IMR-90 (cell line): Measurements from ENCODE around the gene IL12RB1.

Experiments used
- BHLHE40 ChIP-seq: fragments of 150-350 bp; IDR thresholded peaks from 2 replicates; pipeline ENCODE4 v1.6.1; 2016; ENCODE audit warnings: mild to moderate bottlenecking, low read depth, low read length
- CEBPB ChIP-seq: IDR thresholded peaks from 2 replicates; pipeline ENCODE4 v1.6.1; 2012; ENCODE audit warnings: low read depth, low read length, improper control_type of control experiment
- CHD1 ChIP-seq: IDR thresholded peaks from 2 replicates; pipeline ENCODE4 v1.6.1; 2012; ENCODE audit warnings: low read depth, low read length, improper control_type of control experiment
- FOS ChIP-seq: fragments of 150-350 bp; IDR thresholded peaks from 2 replicates; pipeline ENCODE4 v1.6.1; 2016; ENCODE audit warnings: low read depth, low read length
- MAZ ChIP-seq: IDR thresholded peaks from 2 replicates; pipeline ENCODE4 v1.6.1; 2012; ENCODE audit warnings: low read depth, mild to moderate bottlenecking, low read length, improper control_type of control experiment, moderate library complexity, borderline replicate concordance
- MXI1 ChIP-seq: IDR thresholded peaks from 2 replicates; pipeline ENCODE4 v1.6.1; 2012; ENCODE audit warnings: low read depth, mild to moderate bottlenecking, low read length, moderate library complexity, borderline replicate concordance
- POLR2A ChIP-seq: IDR thresholded peaks from 2 replicates; pipeline ENCODE4 v1.6.1; 2012; ENCODE audit warnings: mild to moderate bottlenecking, low read depth, low read length
- RAD21 ChIP-seq: IDR thresholded peaks from 2 replicates; pipeline ENCODE4 v1.6.1; 2012; ENCODE audit warnings: low read length, improper control_type of control experiment
- RCOR1 ChIP-seq: IDR thresholded peaks from 2 replicates; pipeline ENCODE4 v1.6.1; 2012; ENCODE audit warnings: mild to moderate bottlenecking, low read length, improper control_type of control experiment; ENCODE audit not compliant: insufficient replicate concordance
- RFX5 ChIP-seq: IDR thresholded peaks from 2 replicates; pipeline ENCODE4 v1.8.0; 2012; ENCODE audit warnings: low read depth, mild to moderate bottlenecking, low read length, moderate library complexity
- SMC3 ChIP-seq: fragments of 150-350 bp; IDR thresholded peaks from 2 replicates; pipeline ENCODE4 v1.6.1; 2016; ENCODE audit warnings: low read depth, mild to moderate bottlenecking, antibody characterized with exemption, low read length, moderate library complexity
- TF ChIP-seq, protein P1 (sequence below): conservative IDR thresholded peaks from 2 replicates; pipeline ENCODE4 v1.5.1; 2012; ENCODE audit warnings: mild to moderate bottlenecking, low read depth, low read length, improper control_type of control experiment
- TF ChIP-seq, protein P2 (sequence below): fragments of 150-350 bp; IDR thresholded peaks from 2 replicates; pipeline ENCODE4 v1.6.1; 2017; ENCODE audit warnings: mild to moderate bottlenecking, antibody characterized with exemption, low read length, low read depth
- TF ChIP-seq, protein P3 (sequence below): fragments of 150-350 bp; IDR thresholded peaks from 2 replicates; pipeline ENCODE4 v1.6.1; 2016; ENCODE audit warnings: low read depth, mild to moderate bottlenecking, low read length, moderate library complexity, borderline replicate concordance

DNA sequence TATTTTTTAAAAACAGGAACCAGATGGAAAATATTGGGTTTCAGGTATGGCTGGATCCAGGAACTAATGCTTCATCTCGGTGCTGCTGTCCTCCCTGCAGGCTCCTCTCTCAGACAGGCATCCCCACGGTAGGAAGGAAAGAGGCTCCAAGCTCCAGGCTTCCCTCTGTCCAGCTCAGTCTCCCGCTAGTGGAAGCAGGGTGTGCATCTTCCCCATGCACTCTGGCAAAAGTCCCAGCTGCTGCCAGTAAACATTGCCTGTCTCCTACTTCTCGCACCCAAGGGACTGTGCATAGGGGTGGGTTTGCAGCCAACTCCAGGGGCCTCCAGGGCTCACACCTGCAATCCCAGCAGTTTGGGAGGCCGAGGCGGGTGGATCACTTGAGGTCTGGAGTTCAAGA, 29.2 kb downstream of the IL12RB1 start:
- TF ChIP-seq, protein P1, sequence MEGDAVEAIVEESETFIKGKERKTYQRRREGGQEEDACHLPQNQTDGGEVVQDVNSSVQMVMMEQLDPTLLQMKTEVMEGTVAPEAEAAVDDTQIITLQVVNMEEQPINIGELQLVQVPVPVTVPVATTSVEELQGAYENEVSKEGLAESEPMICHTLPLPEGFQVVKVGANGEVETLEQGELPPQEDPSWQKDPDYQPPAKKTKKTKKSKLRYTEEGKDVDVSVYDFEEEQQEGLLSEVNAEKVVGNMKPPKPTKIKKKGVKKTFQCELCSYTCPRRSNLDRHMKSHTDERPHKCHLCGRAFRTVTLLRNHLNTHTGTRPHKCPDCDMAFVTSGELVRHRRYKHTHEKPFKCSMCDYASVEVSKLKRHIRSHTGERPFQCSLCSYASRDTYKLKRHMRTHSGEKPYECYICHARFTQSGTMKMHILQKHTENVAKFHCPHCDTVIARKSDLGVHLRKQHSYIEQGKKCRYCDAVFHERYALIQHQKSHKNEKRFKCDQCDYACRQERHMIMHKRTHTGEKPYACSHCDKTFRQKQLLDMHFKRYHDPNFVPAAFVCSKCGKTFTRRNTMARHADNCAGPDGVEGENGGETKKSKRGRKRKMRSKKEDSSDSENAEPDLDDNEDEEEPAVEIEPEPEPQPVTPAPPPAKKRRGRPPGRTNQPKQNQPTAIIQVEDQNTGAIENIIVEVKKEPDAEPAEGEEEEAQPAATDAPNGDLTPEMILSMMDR: no peak
- TF ChIP-seq POLR2A (no peak), RAD21 (no peak), MXI1 (no peak), CEBPB (no peak), RCOR1 (no peak), MAZ (no peak), BHLHE40 (no peak), CHD1 (no peak), RFX5 (no peak), FOS (no peak), SMC3 (no peak)
- TF ChIP-seq, protein P2, sequence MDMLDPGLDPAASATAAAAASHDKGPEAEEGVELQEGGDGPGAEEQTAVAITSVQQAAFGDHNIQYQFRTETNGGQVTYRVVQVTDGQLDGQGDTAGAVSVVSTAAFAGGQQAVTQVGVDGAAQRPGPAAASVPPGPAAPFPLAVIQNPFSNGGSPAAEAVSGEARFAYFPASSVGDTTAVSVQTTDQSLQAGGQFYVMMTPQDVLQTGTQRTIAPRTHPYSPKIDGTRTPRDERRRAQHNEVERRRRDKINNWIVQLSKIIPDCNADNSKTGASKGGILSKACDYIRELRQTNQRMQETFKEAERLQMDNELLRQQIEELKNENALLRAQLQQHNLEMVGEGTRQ: no peak
- TF ChIP-seq, protein P3, sequence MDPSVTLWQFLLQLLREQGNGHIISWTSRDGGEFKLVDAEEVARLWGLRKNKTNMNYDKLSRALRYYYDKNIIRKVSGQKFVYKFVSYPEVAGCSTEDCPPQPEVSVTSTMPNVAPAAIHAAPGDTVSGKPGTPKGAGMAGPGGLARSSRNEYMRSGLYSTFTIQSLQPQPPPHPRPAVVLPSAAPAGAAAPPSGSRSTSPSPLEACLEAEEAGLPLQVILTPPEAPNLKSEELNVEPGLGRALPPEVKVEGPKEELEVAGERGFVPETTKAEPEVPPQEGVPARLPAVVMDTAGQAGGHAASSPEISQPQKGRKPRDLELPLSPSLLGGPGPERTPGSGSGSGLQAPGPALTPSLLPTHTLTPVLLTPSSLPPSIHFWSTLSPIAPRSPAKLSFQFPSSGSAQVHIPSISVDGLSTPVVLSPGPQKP: no peak
